ENCODE results near the gene PRKAG2. TPM values are rescaled to one million over a fixed set of nuclear protein-coding genes. Genes with fewer than 3 reads are reported as not detected.

The PRKAG2 gene
- total RNA-seq, 1 donor from 2014 or later: 21.1 TPM

DNA sequence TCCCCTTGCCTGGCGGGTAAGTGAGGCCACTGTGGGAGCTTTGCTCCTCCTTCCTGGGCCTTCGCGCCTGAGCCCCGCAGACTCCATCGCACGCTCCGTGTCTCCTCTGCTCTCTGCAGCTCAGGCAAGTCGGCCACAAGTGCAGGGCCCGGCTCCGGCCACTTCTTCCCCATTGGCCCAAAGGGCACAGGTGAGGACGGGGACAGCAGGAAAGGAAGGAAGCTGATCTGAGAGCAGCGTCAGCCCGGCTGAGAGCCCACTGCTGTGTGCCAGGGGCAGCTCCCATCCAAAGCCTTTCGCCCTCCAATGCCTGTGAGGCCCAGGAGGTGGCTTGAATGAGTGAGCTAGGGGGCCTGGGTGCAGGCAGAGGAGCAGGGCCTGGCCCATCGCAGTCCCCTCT is 323.6 kb downstream of the PRKAG2 start:
- Histone ChIP-seq H3K27me3 (ENCODE audit: control insufficient read depth, insufficient read depth, low read length) (peaks cover 2% of the 10 kb centered on the region), H3K36me3 (ENCODE audit: control insufficient read depth, insufficient read depth, low read length) (no peaks in the 10 kb centered on the region), H3K4me3 (ENCODE audit: low read depth, low read length) (no peak overlapping the region)
- TF ChIP-seq, protein P1, sequence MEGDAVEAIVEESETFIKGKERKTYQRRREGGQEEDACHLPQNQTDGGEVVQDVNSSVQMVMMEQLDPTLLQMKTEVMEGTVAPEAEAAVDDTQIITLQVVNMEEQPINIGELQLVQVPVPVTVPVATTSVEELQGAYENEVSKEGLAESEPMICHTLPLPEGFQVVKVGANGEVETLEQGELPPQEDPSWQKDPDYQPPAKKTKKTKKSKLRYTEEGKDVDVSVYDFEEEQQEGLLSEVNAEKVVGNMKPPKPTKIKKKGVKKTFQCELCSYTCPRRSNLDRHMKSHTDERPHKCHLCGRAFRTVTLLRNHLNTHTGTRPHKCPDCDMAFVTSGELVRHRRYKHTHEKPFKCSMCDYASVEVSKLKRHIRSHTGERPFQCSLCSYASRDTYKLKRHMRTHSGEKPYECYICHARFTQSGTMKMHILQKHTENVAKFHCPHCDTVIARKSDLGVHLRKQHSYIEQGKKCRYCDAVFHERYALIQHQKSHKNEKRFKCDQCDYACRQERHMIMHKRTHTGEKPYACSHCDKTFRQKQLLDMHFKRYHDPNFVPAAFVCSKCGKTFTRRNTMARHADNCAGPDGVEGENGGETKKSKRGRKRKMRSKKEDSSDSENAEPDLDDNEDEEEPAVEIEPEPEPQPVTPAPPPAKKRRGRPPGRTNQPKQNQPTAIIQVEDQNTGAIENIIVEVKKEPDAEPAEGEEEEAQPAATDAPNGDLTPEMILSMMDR (IDR thresholded peaks at IDR 0.05; ENCODE audit: insufficient read depth, low read length, poor library complexity, severe bottlenecking): no peak
- DNase-seq (ENCODE audit: low read depth): no peak

DNA sequence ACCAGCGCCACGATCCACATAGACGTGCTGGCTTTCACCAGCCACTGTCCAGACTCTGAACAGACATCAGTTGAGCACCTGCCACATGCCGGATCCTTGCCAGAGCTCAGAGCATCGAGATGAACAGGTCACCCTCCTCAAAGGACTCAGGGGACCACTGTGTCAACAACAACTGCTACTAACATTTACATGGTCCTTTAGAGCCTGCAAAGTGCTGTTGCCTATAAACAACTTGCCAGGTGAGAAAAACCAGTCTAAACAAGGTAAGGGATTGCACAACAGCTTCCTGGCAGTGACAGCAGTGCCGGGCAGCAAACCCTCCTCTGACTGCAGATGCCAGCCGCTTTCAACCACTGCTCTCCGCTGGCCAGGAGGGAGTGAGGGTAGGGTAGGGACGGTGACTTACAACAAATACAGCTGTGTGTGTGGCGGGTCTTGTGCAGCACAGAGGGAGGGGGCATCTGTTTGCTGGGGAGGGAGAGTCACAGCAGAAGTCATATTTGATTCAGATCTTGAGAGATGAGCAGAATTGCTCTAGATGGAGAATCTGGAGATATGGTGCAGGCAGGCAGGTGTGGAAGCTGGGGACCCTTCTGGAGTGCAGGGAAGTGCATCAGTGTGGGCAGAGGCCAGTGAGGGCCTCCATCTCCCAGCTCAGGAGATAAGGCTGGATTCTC is 324.4 kb downstream of the PRKAG2 start:
- peaks cover 2% of the 10 kb centered on the region for H3K27me3 ChIP-seq (ENCODE audit: control insufficient read depth, insufficient read depth, low read length)
- TF ChIP-seq, protein P1 (IDR thresholded peaks at IDR 0.05; ENCODE audit: insufficient read depth, low read length, poor library complexity, severe bottlenecking): no peak
- no peak for DNase-seq (ENCODE audit: low read depth)
- H3K36me3 ChIP-seq (ENCODE audit: control insufficient read depth, insufficient read depth, low read length): no peaks in the 10 kb centered on the region
- no peak overlapping the region for H3K4me3 ChIP-seq (ENCODE audit: low read depth, low read length)

DNA sequence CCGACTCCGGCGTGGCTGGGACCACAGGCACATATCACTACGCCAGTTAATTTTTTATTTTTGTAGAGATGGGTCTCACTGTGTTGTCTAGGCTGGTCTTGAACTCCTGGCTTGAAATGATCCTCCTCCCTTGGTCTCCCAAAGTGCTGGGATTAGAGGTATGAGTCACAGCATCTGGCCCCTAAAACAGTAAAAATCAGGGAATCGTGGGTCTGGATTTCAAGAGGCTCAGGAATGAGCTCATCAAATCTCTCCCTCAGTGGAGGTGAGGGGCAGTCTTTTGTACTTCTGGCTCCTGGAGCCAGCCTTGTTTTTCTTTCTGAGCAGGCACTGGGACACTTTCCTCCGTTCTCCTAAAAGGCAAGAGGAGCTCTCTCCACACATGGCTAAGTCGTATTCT is 325.1 kb downstream of the PRKAG2 start:
- TF ChIP-seq, protein P1 (IDR thresholded peaks at IDR 0.05; ENCODE audit: insufficient read depth, low read length, poor library complexity, severe bottlenecking): no peak
- Histone ChIP-seq H3K4me3 (ENCODE audit: low read depth, low read length) (no peak overlapping the region), H3K27me3 (ENCODE audit: control insufficient read depth, insufficient read depth, low read length) (peaks cover 2% of the 10 kb centered on the region), H3K36me3 (ENCODE audit: control insufficient read depth, insufficient read depth, low read length) (no peaks in the 10 kb centered on the region)
- no peak for DNase-seq (ENCODE audit: low read depth)

DNA sequence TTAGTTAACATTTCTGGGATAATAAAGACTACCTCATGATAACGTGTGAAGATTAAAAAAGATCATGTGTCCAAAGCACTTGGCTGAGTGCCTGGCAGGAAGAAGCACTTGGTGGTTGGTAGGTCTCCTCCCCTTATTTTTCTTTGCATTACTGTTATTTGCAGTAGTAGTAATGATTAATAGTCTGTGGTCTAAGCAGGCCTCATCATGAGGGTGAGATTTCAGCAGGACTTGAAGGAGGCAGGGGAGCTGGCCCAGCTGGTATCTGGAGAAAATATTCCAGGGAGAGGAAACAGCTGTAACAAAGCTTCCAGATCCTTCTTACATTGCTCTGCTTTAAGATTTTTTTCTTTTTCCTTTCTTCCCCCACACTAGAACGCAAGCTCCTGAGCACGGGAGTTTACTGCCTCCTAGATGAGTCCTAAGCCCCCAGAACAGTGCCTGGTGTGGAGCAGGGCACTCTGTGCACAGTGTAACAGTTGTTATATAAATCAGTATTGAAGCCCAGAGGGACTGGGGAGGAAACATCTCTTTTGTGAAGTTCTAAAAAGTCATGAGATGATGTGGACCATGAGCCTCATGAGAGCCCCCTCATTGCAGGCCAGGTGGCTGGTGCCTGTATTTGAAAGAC is 326.1 kb downstream of the PRKAG2 start:
- no peaks in the 10 kb centered on the region for H3K36me3 ChIP-seq (ENCODE audit: control insufficient read depth, insufficient read depth, low read length)
- DNase-seq (ENCODE audit: low read depth): peak; percentile 92

DNA sequence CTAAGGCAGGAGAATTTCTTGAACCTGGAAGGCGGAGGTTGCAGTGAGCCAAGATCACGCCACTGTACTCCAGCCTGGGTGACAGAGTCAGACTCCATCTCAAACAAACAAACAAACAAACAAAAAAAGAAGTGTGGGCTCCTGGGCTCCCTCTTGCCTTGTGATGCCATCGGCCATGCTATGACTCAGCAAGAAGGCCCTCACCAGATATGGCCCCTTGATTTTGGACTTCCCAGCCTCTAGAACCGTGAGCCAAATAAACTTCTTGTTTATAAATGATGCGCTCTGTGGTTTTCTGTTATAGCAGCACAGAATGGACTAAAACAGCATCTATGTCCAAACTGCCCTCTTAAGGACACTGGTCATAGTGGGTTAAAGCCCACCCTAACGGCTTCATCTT is 327.3 kb downstream of the PRKAG2 start:
- no peak overlapping the region for H3K4me3 ChIP-seq (ENCODE audit: low read depth, low read length)
- peaks cover 2% of the 10 kb centered on the region for H3K27me3 ChIP-seq (ENCODE audit: control insufficient read depth, insufficient read depth, low read length)
- TF ChIP-seq, protein P1 (IDR thresholded peaks at IDR 0.05; ENCODE audit: insufficient read depth, low read length, poor library complexity, severe bottlenecking): no peak
- DNase-seq (ENCODE audit: low read depth): no peak
- no peaks in the 10 kb centered on the region for H3K36me3 ChIP-seq (ENCODE audit: control insufficient read depth, insufficient read depth, low read length)

More for the DNA sequence above, 326.1 kb downstream of the PRKAG2 start:
- TF ChIP-seq, protein P1 (IDR thresholded peaks at IDR 0.05; ENCODE audit: insufficient read depth, low read length, poor library complexity, severe bottlenecking): no peak
- peaks cover 2% of the 10 kb centered on the region for H3K27me3 ChIP-seq (ENCODE audit: control insufficient read depth, insufficient read depth, low read length)
- no peak overlapping the region for H3K4me3 ChIP-seq (ENCODE audit: low read depth, low read length)
